HG02943 (cell line): ENCODE data around the gene RNF126.
"Not testable (repeated sequence)": the region's sequence is repeated elsewhere in the genome, so short reads cannot be mapped to it uniquely, and the experiment has no call there.

Source experiments
- ATAC-seq: cut with Tn5 transposase; IDR thresholded peaks from one replicate; pipeline ENCODE4 v1.9.1; 2021; ENCODE audit warnings: mild to moderate bottlenecking, low read depth, moderate library complexity; ENCODE audit not compliant: unreplicated experiment

RNF126 gene

DNA sequence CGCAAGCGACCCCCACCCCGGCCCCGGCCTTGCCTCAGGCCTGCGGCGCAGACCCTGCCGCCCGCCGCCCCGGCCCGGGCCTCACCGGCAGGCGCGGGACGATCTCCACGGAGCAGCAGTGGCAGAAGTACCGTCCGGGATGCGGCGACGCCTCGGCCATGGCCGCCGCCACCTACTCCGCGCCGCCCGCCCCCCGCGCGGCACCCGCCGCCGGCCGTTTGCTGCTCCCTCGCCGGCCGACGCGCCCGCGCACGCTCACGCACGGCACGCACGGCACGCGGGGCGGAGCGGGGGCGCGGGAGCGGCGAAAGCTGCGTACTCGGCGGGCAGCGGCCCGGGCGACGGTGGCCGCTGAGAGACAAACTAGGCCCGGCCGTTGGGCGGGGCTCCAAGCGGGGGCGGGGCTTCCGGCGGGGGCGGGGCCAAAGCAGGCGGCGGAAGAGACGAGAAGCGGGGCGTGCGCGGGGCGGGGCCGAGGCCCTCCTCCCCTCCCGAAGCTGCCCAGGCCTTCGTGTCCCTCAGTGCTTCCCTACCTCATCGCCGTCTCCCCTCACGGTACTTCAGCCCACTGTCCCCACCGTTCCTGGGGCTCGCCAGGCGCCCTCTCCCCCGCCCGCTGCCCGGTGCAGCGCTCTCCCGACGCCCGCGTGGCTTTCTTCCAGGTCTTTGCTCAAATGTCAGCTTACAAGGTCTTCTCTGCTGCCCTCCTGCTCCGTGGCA is at the start of gene RNF126:
RNF126 (minus strand) TSS at position 253 of the 720 bp plus-strand sequence; CDS start at position 160, 93 bp downstream.
- peak; percentile 52 for ATAC-seq

DNA sequence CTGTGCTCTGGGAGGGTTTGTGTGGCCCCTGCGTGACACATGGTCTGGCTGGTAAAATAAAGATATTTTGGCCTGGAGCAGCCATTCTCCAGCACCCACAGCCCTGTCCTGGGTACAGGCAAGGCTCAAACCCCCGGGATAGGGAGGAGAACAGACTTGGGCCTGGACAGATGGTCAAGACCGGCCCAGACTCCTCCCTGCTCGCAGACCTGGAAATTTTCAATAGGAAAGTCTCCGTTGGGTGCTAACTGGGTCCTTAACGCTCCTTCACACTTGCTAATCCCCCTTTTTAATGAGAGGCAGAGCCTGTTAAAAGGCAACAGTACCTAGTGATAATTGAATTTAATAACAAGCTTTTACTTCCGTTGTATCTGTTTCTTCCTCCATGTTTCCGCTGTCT is 48.2 kb upstream of the RNF126 start:
- no peak for ATAC-seq

DNA sequence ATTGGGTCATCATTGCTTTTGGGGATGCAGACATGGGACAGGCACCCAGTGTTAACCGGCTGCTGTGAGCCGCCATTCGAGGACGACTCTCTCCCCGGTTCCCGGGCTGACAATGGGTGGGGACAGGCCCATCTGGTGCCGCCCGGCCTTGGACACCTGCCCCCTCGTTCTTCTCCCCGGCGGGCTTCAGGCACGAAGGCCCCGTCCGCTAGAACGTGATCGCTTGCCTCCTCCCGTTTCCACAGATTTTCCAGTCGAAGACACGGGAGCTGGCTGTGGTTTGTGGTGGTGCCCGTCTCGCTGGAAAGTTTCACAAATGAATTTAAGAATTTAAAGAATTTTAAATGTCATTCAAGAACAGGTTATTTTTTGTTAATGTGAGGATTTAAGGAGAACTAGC is 47.8 kb upstream of the RNF126 start:
- ATAC-seq = no peak

- no peak for ATAC-seq
Measured at GRCh38 chr19:709965-710571, 47.1 kb upstream of the RNF126 start.

- ATAC-seq = no peak
Measured at GRCh38 chr19:709196-709964, 46.4 kb upstream of the RNF126 start.

DNA sequence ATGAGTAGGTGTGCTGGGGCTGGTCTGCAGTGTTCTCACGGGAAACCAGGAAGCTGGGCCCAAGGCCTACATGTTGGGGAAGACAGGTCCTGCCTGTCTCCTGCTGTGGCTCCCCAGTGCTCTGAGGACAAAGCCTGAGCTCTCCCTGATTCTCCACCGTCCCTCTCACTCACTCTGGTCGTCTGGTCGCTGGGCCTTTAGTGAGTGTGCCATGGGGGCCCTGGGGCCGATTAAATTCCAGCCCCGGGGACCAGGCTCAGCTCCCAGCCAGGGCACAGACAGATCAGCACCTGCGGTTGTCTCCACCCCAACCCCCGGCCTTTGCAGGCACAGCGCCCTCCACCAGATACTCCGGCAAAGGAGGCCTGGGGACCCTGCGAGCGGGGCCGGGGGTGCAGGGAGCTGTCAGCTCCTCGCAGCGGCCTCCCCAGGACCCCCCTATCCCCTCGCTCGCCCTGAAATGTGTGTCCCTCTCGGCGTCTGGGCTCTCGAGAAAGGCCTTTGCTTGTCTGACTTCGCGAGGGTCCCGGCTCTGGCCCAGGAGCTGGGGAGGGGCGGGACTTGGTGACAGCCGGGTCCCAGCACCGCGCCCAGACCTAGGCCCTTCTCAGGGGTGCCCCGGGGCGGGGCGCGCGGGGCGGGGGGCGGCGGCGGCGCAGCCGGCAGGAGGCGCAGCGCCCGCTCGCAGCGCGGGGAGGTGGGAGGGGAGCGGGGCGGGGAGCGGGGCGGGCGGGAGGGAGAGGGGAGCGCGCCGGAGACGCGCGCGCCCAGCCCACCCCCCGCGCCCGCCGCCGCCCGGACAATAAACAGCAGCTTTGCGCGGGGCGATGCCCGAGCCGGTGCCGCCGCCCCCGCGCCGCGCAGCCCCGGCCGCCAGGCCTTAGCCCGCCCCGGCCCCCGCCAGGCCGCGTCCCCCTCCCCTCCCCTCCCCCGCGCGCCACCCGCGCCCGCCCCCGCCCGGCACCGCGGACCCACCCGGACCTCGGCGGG is 45.4 kb upstream of the RNF126 start, which contains the start of gene PALM:
PALM (plus strand) TSS at position 782 of the 990 bp plus-strand sequence. CDS start 212 bp downstream, outside the sequence.
- ATAC-seq = no peak

- no peak for ATAC-seq
Measured at GRCh38 chr19:704447-704741, 41.4 kb upstream of the RNF126 start.

DNA sequence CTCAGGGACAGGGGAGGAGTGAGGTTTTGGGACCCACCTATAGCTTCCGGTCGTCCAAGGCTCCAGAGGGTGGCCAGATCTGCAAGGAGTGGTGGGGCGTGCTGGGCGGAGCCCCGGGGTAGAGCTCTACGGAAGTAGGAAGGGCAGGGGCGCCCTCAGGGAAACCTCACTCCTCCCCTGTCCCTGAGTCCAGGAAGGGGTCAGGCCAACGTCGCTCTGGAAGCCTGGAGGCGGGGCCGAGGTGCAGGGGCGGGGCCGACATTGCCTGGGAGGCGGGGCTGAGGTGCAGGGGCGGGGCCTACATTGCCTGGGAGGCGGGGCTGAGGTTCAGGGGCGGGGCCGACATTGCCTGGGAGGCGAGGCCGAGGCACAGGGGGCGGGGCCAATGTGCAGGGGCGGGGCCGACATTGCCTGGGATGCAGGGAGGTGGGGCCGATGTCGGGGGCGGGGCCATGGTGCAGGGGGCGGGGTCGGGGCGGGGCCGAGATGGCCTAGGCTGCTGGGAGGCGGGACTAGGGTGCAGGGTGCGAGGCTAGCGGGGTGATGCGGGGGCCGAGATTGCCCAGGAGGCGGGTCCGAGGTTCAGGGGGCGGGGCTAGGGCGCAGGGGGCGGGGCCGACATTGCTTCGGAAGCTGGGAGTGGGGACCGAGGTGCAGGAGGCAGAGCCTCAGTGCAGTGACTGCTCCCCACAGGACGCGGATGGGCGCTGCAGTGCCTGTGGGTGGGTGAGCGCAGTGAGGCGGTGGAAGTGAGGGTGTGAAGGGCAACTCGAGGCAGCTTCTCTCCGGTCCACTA is 40.8 kb upstream of the RNF126 start:
- ATAC-seq = no peak

DNA sequence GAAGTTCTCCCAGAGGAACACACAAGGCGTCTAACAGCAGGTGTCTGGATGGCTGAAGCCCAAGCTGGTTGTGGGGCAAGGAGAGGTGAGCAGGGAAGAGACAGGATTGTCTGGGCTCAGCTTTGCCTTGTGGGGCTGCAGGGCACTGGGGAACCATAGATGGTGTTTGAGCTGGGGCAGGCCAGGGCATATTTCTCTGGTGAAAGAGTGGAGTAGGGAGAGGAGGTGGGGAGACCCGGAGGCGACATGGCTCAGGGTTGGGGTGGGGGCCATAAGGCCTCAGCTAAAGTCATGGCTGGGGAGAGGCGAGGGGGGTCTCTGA is 40.3 kb upstream of the RNF126 start:
- no peak for ATAC-seq

DNA sequence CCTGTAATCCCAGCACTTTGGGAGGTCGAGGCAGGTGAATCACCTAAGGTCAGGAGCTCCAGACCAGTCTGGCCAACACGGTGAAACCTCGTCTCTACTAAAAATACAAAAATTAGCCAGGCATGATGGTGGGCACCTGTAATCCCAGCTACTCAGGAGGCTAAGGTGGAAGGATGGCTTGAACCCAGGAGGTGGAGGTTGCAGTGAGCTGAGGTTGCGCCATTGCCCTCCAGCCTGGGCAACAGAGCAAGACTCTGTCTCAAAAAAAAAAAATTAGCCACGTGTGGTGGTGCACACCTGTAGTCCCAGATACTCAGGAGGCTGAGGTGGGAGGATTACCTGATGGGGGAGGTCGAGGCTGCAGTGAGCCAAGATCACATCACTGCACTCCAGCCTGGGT is 39.8 kb upstream of the RNF126 start:
- ATAC-seq = not testable (repeated sequence)

DNA sequence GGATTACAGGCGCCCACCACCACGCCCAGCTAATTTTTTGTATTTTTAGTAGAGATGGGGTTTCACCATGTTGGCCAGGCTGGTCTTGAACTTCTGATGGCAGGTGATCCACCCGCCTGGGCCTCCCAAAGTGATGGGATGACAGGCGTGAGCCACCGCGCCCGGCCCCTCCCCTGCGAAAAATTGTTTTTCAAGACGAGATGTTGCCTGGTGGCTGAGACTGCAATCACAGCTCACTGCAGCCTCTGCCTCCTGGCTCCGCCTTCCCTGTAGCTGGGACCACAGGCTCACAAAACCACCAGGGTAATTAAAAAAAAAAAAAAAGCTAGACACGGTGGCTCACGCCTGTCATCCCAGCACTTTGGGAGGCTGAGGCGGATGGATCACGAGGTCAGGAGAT is 36.9 kb upstream of the RNF126 start:
- not testable (repeated sequence) for ATAC-seq

DNA sequence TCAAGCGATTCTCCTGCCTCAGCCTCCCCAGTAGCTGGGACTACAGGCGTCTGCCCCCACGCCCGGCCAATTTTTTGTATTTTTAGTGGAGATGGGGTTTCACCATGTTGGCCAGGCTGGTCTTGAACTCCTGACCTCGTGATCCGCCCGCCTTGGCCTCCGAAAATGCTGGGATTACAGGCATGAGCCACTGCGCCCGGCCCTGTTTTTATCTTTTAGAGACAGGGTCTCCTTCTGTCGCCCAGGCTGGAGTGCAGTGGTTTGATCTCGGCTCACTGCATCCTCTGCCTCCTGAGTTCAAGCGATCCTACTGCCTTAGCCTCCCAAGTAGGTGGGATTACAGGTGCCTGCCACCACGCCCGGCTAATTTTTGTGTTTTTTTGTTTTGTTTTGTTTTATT is 35.5 kb upstream of the RNF126 start:
- not testable (repeated sequence) for ATAC-seq

DNA sequence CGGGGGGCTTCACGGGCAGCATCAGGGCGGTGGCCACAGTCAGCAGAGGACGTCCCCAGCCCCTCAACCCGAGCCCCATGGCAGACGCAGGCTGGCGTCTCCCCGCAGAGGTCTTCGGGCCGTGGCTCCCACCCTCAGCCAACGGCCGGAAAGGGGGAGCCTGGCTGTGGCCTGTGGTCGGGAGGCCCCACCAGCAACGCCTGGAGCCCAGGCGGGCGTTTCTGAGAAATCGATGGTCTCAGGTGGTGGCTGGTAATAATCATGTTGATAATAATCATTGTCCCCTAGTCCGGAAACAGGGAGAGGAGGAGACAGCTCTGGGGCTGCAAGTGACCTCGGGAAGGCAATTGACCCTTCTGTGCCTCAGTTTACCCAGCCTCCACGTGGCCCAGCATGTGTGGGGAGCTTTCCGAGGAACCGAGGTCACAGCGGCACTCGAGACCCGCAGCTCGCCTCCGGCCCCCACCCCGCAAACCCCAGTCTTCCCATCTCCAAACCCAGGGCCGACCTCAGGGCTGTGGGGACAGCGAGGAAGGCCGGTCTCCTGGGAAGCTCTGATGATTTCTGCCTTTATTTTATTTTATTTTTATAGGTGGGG is 32.4 kb upstream of the RNF126 start, which contains the start of gene PRSS57:
PRSS57 (minus strand) TSS at position 101 of the 598 bp plus-strand sequence; CDS start at position 79, 22 bp downstream.
- ATAC-seq = no peak

GRCh38 chr19:694481-695351 is 31.7 kb upstream of the RNF126 start:
- no peak for ATAC-seq

- ATAC-seq = no peak
Measured at GRCh38 chr19:690203-690602, 27.2 kb upstream of the RNF126 start.

DNA sequence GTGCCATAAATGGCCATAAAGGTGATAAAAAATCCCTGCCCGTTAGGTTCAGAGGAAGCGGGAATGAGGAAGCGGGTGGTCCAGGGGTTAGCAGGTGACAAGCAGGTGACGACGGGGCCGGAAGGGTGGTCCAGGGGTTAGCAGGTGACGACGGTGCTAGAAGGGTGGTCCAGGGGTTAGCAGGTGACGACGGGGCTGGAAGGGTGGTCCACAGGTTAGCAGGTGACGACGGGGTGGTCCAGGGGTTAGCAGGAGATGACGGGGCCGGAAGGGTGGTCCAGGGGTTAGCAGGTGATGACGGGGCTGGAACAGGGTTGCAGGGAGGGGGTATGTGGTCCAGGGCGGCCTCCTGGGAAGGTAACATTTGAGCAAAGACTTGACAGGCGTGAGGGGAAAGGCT is 26.0 kb upstream of the RNF126 start:
- ATAC-seq = no peak

GRCh38 chr19:688214-688613 is 25.2 kb upstream of the RNF126 start:
- ATAC-seq = no peak

DNA sequence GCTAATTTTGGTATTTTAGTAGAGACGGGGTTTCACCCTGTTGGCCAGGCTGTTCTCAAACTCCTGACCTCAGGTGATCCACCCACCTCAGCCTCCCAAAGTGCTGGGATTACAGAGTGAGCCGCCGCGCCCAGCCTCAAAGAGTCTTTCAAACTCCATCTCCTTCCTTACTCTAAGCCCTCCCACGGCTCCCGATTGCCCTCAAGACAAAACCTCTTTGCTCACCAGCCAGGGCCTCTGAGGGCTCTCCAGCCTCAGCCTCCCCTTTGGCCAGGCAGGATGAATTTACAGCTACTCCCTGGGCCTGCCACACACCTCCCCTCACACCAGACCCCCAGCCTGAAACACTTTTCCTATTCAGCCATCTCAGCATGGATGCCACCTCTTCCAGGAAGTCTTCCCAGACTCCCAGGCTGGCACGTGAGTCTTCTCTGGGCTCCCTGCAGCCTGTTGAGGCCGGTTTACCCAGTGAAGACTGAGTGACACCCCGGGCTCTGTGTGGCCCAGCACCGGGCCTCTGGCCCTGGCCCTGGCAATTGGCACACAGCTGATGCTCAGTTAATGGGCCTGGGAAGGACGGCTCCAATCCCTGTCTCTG is 24.7 kb upstream of the RNF126 start:
- ATAC-seq = no peak
